Testis (tissue), 2 donors: ENCODE data around the gene P2RY8.

Experiments
- POLR2A ChIP-seq: fragments of 450-650 bp; IDR thresholded peaks from one replicate; pipeline ENCODE4 v1.6.1; 2017; ENCODE audit warnings: antibody characterized with exemption, mild to moderate bottlenecking, moderate library complexity
- TF ChIP-seq, protein P1 (sequence below), 3 experiments: fragments of 450-650 bp in 2 of 3; fragments of 200-600 bp in 1 of 3; sonication (generic) in 1 of 3; IDR thresholded peaks; one replicate each; pipeline ENCODE4 v1.5.1; 2016 to 2019; ENCODE audit warnings: antibody characterized with exemption in 3 of 3, mild to moderate bottlenecking in 2 of 3, moderate library complexity in 1 of 3

DNA sequence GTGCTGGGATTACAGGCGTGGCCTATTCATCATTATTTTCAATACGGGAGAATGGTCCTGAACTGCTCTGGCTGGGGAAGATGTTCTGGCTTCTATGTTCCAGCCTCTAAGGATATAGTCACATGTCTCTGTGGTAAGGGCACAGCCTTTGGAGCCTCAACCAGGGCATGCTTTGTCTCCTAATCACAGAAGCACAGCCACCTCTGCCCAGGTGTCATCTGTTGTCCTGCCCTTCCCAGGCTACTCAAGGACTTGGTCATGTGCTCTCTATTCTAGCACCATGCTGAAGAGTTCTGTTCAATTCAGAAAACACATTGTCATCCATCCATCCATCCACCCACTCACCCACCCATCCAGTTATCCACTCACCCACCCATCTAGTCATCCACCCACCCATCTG is 113.8 kb downstream of the P2RY8 start:
- TF ChIP-seq, protein P1, sequence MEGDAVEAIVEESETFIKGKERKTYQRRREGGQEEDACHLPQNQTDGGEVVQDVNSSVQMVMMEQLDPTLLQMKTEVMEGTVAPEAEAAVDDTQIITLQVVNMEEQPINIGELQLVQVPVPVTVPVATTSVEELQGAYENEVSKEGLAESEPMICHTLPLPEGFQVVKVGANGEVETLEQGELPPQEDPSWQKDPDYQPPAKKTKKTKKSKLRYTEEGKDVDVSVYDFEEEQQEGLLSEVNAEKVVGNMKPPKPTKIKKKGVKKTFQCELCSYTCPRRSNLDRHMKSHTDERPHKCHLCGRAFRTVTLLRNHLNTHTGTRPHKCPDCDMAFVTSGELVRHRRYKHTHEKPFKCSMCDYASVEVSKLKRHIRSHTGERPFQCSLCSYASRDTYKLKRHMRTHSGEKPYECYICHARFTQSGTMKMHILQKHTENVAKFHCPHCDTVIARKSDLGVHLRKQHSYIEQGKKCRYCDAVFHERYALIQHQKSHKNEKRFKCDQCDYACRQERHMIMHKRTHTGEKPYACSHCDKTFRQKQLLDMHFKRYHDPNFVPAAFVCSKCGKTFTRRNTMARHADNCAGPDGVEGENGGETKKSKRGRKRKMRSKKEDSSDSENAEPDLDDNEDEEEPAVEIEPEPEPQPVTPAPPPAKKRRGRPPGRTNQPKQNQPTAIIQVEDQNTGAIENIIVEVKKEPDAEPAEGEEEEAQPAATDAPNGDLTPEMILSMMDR (IDR thresholded peaks at IDR 0.05): no peak
- TF ChIP-seq POLR2A: no peak
